GM18517 (cell line): ENCODE measurements around the gene KLHL26.
"Not testable (repeated sequence)": the region's sequence is repeated elsewhere in the genome, so short reads cannot be mapped to it uniquely, and the experiment has no call there.

Source experiments
- ATAC-seq: cut with Tn5 transposase; IDR thresholded peaks from one replicate; pipeline ENCODE4 v1.9.1; 2021; ENCODE audit warnings: mild to moderate bottlenecking, moderate library complexity; ENCODE audit not compliant: unreplicated experiment

The KLHL26 gene

DNA sequence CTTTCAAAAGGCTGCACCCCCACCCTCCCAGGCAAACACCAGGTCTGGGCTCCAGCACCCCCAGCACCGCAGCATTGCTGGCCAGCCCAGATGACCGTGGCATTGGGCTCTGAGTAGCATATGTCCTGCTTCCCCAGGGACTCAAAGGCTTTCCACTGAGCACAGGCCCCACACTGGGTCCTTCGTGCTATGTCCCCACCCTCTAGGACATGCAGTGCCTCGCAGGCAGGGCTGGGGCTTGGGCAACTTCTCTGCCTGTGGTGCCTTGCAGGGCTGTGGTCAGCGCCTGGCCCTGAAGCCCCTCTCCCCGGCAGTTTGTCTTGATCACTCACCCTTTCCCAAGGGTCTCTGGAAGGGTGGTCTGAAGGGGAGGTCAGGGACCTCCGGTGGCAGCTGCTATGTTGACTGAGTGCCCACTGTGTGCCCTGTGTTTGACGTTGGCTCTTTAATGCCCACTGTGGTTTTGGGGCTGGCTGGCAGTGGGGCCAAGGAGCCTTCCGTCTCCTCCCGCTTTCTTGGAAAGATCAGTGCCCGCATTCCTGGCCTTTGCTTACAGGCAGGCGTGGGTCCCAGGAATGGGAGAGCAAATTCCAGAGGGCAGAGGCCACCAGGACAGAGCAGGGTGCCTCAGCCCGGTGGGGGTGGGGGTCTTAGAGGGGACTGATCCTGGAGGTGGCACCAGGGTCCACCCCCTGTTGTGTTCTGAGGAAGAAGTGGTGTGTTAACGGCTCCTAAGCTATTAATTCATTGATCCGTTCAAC is 26.3 kb downstream of the KLHL26 start:
- no peak for ATAC-seq

DNA sequence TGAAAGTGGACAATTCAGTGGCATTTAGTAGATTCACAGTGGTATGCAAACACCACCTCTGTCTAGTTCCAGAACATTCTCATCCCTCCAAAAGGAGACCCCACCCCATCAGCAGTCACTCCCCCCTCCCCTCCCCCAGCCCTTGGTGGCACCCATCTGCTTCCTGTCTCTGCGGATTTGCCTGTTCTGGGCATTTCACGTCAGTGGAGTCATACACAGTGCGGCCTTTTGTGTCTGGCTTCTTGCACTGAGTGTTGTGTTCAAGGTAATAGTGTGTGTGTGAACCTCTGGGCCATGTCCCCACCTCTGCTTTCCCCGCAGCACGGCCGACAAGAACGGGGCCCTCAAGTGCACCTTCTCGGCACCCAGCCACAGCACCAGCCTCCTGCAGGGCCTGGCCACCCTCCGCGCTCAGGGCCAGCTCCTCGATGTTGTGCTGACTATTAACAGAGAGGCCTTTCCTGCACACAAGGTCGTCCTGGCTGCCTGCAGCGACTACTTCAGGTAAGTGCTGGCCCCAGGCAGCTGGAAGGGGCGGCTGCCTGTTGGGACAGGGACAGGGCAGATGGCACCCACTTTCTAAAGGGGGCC is 27.2 kb downstream of the KLHL26 start:
- ATAC-seq, result no peak

GRCh38 chr19:18665771-18666202 is 29.0 kb downstream of the KLHL26 start:
- no peak for ATAC-seq

DNA sequence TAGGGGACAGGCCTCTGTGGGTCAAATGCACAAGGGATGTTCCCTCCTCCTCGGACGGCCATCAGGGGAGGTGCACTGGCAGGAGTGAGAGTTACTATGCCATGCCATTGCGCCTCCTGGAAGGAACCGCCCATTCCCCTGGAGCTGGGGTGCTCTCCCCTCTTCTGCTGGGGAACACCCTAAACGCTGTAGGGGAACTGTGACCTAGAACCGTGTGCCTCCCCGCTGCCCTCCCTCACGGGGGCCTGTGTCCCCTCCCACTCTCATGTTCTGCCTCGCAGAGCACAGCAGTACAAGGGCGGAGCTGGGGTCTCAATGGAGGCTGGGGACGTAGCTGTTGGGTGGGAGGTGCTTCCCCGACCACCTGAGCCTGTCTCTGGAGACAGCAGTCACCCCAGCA is 29.5 kb downstream of the KLHL26 start:
- no peak for ATAC-seq

DNA sequence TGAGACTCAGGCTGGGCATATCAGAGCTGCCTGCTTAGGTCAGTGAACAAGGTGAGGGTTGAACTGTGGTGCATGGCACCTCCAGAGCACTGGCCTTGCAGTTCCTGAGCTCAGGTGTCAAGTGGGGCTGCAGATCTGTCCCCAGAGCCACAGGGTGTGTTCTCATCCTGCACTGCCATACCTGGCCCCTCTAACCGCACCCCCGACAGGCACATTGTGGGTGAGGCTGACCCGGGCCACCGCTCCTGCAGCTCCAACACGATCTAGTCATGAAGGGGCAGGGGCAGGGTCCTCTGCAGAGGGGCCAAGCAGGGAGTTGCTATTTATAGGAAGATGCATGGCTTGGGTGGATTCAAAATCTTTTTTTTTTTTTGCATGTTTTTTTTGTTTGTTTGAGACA is 30.0 kb downstream of the KLHL26 start:
- no peak for ATAC-seq

DNA sequence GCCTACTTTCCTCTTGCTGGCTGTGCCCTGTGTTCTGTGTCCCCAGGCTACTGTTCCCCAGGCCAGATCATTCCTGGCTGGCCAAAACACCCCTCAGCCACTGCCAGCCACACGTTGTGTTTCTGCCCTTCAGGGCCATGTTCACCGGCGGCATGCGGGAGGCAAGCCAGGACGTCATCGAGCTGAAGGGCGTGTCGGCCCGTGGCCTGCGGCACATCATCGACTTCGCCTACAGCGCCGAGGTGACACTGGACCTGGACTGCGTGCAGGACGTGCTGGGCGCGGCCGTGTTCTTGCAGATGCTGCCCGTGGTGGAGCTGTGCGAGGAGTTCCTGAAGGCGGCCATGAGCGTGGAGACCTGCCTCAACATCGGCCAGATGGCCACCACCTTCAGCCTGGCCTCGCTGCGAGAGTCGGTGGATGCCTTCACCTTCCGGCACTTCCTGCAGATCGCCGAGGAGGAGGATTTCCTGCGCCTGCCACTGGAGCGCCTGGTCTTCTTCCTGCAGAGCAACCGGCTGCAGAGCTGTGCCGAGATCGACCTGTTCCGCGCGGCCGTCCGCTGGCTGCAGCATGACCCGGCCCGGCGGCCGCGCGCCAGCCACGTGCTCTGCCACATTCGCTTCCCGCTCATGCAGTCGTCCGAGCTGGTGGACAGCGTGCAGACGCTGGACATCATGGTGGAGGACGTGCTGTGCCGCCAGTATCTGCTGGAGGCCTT is 30.9 kb downstream of the KLHL26 start:
- no peak for ATAC-seq

DNA sequence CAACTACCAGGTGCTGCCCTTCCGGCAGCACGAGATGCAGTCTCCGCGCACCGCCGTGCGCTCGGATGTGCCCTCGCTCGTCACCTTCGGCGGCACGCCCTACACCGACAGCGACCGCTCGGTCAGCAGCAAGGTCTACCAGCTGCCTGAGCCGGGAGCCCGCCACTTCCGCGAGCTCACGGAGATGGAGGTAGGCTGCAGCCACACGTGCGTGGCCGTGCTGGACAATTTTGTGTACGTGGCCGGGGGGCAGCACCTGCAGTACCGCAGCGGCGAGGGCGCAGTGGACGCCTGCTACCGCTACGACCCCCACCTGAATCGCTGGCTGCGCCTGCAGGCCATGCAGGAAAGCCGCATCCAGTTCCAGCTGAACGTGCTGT is 31.4 kb downstream of the KLHL26 start:
- ATAC-seq, result no peak

DNA sequence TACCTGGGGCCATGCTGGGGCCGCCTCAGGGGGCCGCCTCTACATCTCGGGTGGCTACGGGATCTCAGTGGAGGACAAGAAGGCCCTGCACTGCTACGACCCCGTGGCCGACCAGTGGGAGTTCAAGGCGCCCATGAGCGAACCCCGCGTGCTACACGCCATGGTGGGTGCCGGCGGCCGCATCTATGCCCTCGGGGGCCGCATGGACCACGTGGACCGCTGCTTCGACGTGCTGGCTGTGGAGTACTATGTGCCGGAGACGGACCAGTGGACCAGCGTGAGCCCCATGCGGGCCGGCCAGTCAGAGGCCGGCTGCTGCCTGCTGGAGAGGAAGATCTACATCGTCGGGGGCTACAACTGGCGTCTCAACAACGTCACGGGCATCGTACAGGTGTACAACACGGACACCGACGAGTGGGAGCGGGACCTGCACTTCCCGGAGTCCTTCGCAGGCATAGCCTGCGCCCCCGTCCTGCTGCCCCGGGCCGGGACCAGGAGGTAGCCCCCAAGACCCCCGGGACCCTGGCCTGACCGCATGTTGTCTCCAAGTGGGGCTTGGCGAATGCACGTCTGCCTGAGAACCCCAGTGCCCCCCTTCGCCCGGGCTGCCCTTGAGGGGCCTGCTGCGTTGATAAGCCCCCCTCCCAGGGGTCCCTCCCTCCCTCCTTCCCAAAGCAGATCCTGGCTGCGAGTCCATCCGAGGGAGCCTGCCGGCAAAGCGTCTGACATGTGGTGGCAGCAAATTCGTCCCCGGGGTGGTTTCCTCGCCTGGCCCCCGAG is 32.1 kb downstream of the KLHL26 start:
- ATAC-seq, result no peak

DNA sequence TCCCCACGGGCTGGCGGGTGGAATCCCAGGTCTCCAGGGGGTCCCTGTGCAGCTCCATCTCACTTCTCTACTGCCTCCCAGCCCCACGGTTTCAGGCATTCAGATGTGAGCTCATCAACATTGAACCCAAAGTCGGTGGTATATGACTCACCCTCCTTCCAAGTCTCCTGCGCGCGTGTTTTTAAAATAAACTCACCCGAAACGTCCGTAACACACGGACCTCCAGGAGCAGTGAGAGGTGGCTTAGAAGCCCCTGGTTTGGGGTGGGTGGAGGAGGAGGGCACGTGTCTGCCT is 32.6 kb downstream of the KLHL26 start:
- ATAC-seq, result no peak

DNA sequence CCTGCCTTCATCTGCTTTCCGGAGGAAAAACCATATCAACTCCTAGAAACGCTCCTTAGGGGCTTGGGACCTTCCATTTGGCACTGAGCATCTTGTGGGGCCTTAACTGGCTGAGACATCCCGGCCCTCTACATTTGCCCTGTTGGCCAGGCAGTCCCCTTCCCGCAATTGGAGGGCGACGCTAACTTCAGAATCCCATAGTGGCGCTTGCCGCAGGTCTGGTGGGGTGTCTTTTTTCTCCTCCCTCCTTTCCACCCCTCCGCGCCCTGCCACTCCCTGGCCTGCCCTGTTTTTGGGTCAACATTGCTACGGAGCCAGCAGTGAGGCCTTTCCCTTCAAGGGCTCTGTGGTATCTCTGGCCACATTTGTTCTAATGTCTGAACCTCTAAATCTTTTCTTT is 33.1 kb downstream of the KLHL26 start:
- ATAC-seq, result no peak

DNA sequence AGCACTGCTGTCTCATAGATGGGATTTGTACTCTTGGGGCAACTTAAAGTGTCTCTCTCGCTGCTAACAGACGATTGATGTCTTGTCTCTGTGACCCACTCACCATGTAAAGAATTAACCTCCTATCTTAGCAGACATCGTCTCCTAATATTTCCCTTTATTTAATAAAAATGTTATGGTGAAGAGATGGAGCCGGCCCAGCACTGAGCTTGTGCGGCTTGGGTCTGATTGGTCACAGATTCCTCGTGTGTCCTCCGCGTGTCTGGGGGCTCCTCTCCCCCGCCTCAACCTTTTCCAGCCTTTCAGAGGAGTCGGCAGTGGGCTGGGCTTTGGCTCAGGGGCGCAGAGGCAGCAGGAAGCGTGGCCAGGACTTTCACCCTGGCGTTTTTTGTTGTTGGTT is 33.5 kb downstream of the KLHL26 start:
- ATAC-seq, result no peak

GRCh38 chr19:18671303-18672043 is 34.6 kb downstream of the KLHL26 start:
- no peak for ATAC-seq

DNA sequence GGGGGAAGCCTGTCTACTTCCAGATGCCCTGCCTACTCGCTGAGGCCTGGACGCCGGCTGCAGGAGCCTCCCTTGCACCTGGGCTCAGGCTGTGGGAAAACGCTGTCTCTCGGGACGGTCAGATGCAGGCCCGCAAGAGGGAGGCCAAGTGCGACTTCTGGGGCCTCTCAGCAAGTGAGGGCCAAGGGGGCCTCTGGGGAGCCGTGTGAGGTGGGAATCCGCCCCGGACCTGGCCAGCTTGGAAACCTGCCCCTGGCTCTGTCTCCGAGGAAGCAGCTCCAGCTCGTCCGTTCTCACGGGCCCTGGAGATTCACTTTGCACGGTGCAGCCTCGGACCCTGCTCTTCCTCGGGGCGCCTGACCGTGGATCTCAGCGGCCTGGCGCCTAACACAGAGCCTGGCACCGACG is 35.2 kb downstream of the KLHL26 start:
- no peak for ATAC-seq

GRCh38 chr19:18672606-18673337 is 35.9 kb downstream of the KLHL26 start:
- no peak for ATAC-seq

DNA sequence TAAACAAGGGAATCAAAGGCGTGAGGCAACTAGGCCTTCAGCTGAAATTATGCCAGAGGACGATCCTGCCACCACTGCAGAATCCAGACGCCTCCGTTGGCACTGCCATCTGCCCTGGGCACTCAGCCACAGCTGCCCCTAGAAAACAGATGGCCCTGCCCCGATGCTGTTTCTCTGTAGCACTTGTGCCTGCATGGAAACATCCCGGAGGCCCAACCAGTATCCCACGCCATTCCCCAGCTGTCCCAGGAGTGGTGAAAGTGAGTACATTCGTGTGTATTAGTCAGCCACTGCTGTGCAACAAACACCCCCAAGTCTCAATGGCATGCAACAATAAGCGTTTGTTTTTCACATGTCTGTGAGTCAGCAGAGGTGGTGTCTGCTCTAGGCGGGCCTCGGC is 37.8 kb downstream of the KLHL26 start:
- no peak for ATAC-seq

DNA sequence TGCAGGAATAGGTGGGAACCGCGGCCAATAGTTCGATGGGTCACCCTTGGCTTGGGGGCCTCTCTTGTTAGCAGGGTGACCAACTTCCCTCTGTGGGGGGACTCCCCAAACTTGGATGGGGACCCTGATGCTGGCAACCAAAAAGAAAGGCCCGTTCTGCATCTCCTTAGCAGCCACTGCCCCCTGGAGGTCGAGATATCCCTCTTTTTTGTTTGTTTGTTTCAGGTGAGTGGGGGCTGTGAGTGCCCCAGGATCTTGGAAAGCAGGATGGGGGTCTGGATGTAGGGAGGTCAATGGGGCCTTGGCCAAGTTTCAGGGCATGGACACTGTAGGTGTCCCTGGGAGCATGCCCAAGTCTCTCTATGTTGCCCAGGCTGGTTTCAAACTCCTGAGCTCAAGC is 39.0 kb downstream of the KLHL26 start:
- no peak for ATAC-seq

- ATAC-seq, result no peak
Observed at GRCh38 chr19:18676692-18677091, 39.9 kb downstream of the KLHL26 start.

GRCh38 chr19:18677156-18677555 is 40.3 kb downstream of the KLHL26 start:
- ATAC-seq, result no peak

DNA sequence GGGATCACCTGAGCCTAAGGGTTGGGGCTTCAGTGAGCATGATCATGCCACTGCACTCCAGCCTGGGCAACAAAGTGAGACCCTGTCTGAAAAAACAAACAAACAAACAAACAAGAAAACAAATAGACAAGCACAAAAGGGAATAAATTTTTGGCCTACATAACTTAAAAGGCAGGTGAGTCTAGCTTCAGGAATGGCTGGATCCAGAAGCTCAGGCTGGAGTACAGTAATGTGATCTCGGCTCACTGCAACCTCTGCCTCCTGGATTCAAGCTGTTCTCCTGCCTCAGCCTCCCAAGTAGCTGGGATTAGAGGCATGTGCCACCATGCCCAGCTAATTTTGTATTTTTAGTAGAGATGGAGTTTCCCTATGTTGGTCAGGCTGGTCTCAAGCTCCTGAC is 43.3 kb downstream of the KLHL26 start:
- not testable (repeated sequence) for ATAC-seq

- ATAC-seq, result no peak
Observed at GRCh38 chr19:18682807-18683108, 45.9 kb downstream of the KLHL26 start.
